Stimulated activated CD8-positive, alpha-beta memory T cell treated with anti-CD3 and anti-CD28 coated beads, Interleukin-15, amount 100 ng/mL, for 4 hours (primary cell): ENCODE data around the gene KAZN.
"Not testable (repeated sequence)": the region's sequence is repeated elsewhere in the genome, so short reads cannot be mapped to it uniquely, and the experiment has no call there.

Experiments
- DNase-seq, 2 donors: peaks; one replicate each; pipeline ENCODE4 v3.0.0-alpha.2; 2020; ENCODE audit warnings: low read depth in 2 of 2

The KAZN gene

GRCh38 chr1:15134285-15134684 is 535.8 kb downstream of the KAZN start:
- no peak for DNase-seq

DNA sequence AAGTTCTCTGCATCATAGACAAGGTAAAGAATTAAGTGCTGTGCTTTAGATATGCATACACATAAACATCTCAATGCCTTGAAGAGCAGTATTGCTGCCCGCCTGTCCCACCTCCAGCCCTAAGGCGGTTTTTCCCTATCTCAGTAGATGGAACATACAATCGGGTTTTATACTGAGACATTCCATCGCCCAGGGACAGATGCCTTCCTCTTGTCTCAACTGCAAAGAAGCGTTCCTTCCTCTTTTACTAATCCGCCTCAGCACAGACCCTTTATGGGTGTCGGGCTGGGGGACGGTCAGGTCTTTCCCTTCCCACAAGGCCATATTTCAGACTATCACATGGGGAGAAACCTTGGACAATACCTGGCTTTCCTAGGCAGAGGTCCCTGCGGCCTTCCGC is 537.1 kb downstream of the KAZN start:
- DNase-seq = not testable (repeated sequence)

DNA sequence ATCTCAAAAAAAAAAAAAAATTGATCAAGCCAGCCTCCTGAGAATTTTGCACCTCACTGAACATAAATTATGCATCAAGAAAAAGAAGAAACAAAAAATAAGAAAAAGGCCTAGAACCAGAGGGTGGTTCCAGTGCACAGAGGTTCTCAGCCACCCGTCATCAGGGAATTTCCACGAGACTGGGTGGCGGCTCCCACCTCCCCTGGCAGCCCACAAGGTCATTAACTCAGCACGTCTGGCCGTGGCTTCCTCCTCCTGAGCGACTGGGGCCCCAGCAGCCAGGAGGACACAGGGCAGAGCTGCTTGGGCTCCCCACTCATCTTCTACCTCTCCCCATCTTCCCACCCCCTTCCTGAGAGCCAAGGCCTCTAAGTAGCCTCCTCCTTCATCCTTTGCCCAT is 539.3 kb downstream of the KAZN start:
- no peak for DNase-seq

DNA sequence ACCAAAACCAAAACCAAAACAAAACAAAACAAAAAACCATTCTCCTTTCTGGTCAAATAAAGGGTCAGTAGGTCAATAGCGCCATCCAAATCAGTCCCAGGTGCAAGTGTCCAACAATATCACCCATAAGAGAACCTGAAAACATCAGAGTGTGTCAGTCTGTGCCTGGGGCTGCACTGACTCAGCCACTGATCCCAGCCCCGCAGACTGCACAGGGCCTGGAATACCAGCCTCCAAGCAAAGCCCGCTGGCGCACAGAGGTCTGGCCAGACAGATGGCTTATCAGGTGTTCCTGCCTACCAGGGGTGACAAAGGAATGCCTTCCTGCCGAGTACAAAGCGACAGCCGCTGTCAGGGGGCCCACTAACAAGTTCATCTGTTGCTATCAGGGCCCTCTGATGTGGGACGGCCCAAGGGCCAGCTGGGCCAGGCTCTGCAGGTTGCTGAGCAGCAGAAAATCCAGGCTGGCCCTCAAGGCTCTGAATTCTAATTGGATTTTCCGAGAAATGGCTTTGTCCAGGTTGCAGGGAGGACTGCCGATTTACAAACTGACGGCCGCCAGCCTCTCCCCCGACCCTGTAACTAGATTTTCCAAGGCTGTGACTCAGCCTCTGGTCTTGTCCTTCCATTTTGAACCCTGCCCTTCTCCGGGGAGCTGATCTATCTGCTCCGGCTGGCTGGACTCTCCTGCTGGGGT is 541.3 kb downstream of the KAZN start:
- DNase-seq = no peak

DNA sequence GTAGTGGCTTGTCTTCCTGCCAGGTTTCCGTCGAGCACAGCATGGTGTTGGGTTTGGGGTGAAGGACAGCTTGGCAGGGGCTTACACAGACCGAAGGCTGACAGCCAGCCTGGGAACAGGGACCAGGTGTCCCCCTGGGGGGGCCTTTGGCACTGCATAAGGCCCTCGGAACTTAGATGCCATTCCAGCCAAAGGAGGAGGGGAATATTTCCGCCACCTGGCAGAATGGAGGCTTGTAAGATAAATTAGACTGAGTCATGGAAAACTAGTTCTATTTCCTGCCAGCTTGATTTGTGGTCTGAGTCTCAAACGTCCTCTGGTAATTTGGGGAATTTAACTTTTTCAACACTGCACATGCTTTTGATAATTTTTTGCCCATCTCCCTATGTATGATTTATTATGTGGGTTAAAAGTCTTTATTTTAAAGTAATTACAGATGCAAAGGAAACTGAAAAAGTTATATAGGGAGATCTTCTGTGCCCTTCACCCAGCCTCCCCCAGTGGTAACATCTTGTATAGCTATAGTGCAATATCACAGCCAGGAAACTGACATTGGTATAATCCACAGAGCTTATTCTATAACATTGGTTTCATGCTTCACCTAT is 543.6 kb downstream of the KAZN start:
- DNase-seq = no peak

DNA sequence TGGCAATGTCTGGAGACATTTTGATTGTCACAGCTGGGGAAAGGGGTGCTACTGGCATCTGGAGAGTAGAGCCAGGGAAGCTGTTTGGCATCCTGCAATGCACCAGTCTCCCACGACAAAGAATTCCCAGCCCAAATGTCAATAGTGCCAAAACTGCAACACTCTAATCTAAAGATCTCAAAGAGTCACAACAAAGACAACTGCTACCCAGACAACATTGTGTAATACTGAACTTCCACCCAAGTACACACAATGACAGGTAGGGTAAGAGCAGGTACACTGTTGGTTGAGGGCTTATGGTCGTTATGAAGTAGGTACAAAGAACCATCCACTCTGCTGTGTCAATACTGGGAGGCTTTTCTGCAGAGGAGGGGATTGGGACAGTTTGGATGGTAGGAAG is 546.8 kb downstream of the KAZN start:
- DNase-seq = no peak

- no peak for DNase-seq
Measured at GRCh38 chr1:15146142-15146680, 547.7 kb downstream of the KAZN start.

- DNase-seq = no peak
Measured at GRCh38 chr1:15146971-15147376, 548.5 kb downstream of the KAZN start.

GRCh38 chr1:15148004-15148403 is 549.5 kb downstream of the KAZN start:
- no peak for DNase-seq

GRCh38 chr1:15148475-15148874 is 550.0 kb downstream of the KAZN start:
- no peak for DNase-seq

- no peak for DNase-seq
Measured at GRCh38 chr1:15148941-15149340, 550.5 kb downstream of the KAZN start.

- DNase-seq = no peak
Measured at GRCh38 chr1:15150376-15150775, 551.9 kb downstream of the KAZN start.

- DNase-seq = no peak
Measured at GRCh38 chr1:15151377-15151806, 552.9 kb downstream of the KAZN start.

DNA sequence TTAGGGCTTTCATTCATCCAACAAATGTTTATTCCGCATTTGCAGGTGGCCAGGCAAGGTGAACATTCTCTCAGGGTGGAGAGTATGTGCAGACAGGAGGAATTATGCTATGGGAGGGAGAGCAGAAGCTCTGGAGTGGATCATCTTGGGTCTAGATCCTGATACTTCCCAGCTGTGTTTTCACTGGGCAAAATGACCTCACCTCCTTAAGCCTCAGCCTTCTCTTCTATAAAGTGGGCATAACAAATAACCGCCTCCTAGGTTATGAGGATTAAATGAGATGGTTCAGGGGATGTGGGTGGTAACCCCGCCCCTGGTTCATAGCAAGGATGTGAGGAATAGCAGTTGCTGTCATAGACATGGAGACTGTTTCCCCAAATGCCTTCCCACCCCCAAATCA is 553.4 kb downstream of the KAZN start:
- DNase-seq = no peak

DNA sequence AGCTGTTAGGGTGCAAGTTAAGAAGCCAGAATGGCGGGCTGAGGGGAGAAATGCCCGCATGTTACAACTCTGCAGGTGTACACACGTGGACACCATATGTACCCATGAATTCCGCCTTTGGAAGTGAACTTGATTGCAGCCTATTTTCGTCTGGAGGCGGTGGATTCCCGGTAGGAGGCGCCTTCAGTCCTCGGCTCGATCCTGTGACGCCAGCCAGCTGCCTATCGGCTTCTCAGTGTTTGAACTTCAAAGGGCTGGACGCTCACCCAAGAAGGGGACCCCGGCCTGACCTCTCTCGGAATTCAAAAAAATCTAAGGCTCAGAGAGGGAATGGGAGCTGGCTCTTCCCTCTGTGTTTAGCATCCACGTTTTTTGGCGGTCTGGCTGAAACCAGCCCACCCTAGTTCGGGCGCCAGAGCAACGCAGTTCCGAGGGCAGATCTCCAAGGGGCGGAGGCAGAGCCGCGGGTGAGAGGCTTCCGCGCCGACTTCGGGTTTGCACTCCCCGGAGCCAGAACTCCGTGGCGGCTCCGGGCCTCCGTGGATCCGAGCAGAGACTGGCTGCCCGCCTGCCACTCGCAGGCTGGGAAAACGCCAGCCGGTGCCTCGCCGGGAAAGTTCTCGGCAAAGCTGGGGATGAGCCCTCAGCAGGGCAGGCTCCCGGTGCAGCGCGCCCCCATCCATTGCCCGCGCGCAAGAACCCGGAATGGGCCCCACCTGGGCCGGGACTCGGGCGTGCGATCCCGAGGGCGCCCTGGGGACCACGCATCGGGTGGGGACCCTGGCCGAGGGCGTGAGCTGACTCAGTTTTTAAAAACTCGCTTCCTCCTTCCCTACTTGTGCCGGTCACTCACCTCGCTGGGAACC is 554.1 kb downstream of the KAZN start:
- DNase-seq = no peak

GRCh38 chr1:15153184-15153841 is 554.8 kb downstream of the KAZN start, which contains the start of gene TMEM51:
Gene TMEM51 (plus strand): TSS chr1:15153747. CDS start chr1:15215088, 61,341 bp downstream.
- no peak for DNase-seq

DNA sequence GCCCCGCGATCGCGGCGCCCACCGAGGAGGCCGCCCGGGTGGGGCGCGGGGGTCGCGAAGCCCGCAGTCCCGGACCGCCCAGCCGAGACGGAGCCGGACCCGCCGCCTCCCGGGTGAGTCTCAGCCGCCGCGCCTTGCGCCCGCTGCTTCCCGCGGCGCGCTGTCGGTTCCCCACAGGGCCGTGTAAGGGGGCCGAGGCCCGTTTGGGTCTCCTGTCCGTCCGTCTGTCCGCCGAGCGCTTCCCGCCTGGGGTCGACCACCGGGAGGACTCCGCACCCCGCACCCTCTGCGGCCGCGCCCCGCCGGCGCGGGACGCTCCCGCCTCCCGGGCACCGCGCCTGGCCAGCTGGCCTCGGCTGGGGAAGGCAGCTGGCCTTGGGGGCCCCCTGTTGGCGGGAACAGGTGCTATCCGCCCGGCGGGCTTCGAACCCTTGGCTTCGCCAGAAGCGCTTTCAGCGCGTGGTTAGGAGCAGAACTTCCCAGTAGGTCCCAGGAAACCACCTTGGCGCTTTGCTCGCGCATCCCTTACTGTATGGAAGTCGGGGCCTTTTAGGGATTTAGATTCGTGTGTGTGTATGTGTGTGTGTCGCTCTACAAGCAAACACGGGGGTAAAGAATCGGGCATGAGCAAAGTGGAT is 555.5 kb downstream of the KAZN start:
- DNase-seq = no peak

DNA sequence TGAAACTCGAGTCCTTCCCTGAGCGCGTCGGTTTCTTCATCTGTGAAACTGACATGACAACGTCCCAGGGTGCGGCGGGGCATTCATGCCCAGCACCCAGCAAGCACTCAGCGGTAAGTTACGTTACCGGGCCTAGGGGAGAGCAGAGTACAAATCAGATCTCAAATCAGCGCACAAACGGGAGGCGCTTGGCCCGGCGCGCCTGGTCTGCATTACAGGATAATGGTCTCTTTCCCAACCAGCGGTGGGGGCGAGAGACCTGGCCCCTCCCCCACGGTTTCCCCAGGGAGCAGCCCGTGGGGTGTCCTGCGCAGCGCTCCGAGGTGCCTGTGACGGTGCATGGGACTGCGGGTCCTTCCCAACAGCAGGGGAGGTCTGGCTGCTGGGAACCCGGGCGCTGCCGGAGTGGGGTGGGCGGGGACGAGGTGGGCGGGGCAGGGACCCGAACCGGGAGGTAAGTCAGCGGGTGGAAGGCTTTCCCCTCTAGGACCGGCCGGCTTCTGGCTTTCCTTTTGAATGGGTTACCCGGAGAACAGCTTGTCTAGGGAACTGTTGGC is 556.1 kb downstream of the KAZN start:
- no peak for DNase-seq

- DNase-seq = no peak
Measured at GRCh38 chr1:15155191-15155590, 556.7 kb downstream of the KAZN start.

DNA sequence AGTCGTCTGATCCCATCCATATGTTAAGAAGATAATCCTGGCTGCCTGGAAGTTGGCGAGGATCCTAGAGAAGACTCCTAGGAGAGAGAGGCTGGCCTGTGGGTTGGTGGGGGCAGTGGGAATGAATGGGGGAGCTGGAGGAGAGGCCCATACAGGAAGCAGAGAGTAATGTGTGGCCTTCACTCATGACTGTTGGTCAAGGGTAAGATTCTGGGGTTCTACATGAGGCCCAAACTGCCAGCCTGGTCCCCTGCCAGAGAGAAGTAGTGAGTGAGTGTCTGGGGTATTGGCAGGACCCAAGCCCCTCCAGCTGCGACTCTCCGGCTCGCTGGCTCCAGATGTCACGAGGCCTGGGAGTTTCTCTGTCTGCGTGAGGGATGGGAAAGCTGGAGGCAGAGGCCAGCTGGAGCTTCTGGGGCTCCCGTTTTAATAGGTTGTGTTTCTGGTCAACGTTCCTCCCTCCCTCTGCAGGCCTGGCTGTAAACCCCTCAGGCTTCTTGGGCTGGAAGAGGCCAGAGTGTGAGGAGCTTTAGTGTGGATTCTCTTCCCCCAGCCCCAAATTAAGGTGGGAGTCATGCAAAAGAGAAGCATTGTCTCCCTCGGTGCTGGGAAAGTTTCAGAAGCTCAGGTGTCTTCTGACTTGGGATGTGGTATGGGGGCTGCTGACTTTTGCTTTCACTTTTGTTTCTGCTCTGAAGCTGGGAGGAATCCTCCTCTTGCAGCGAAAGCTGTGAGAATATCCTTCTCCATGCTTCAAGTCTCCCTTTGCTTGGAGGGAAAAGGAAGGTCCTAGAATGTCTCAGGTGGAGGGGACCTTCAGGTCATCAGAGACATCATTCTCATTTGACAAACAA is 557.6 kb downstream of the KAZN start:
- no peak for DNase-seq
